Measurements from ENCODE around the gene TAS1R3.

The TAS1R3 gene

GRCh38 chr1:1322952-1323351 lies 8.1 kb upstream of the TAS1R3 start:
- DNase-seq (ENCODE audit: low spot score) (no peak), FAIRE-seq (no peak)

GRCh38 chr1:1324084-1324523 lies 7.0 kb upstream of the TAS1R3 start:
- no peak for FAIRE-seq

GRCh38 chr1:1324524-1325287 lies 6.4 kb upstream of the TAS1R3 start, which contains the start of the genes CPTP and INTS11:
Gene CPTP, plus strand, starts transcription at chr1:1324802. Its CDS starts 2,109 bp downstream, at chr1:1326911.
Gene INTS11, minus strand, starts transcription at chr1:1324660. Its CDS starts 52 bp downstream, at chr1:1324608.
- DNase-seq (ENCODE audit: low spot score), result peak; percentile 83
- FAIRE-seq, result no peak

More at GRCh38 chr1:1324084-1324523, 7.0 kb upstream of the TAS1R3 start:
- DNase-seq (ENCODE audit: low spot score), result no peak

GRCh38 chr1:1325288-1326074 lies 5.6 kb upstream of the TAS1R3 start:
- FAIRE-seq (no peak), DNase-seq (ENCODE audit: low spot score) (no peak)

- DNase-seq (ENCODE audit: low spot score), result no peak
- FAIRE-seq, result no peak
Observed at GRCh38 chr1:1326075-1326605, 4.9 kb upstream of the TAS1R3 start.

GRCh38 chr1:1327291-1327690 lies 3.8 kb upstream of the TAS1R3 start:
- DNase-seq (ENCODE audit: low spot score) (no peak), FAIRE-seq (no peak)

GRCh38 chr1:1328254-1328653 lies 2.8 kb upstream of the TAS1R3 start:
- DNase-seq (ENCODE audit: low spot score) (no peak), FAIRE-seq (no peak)

- DNase-seq (ENCODE audit: low spot score) (no peak), FAIRE-seq (no peak)
Observed at GRCh38 chr1:1329304-1330210, 1.5 kb upstream of the TAS1R3 start.

GRCh38 chr1:1330366-1331067 lies 563 bp upstream of the TAS1R3 start:
- no peak for DNase-seq (ENCODE audit: low spot score)
- FAIRE-seq, result no peak

- no peak for FAIRE-seq
- no peak for DNase-seq (ENCODE audit: low spot score)
Observed at GRCh38 chr1:1332031-1332755, 1.1 kb downstream of the TAS1R3 start.

- no peak for FAIRE-seq
- no peak for DNase-seq (ENCODE audit: low spot score)
Observed at GRCh38 chr1:1332774-1333480, 1.8 kb downstream of the TAS1R3 start.

GRCh38 chr1:1333551-1334241 lies 2.6 kb downstream of the TAS1R3 start:
- no peak for FAIRE-seq

GRCh38 chr1:1334835-1335234 lies 3.8 kb downstream of the TAS1R3 start:
- FAIRE-seq, result no peak
- no peak for DNase-seq (ENCODE audit: low spot score)

More at GRCh38 chr1:1333551-1334241, 2.6 kb downstream of the TAS1R3 start:
- DNase-seq (ENCODE audit: low spot score), result no peak

- no peak for DNase-seq (ENCODE audit: low spot score)
Observed at GRCh38 chr1:1335283-1335682, 4.2 kb downstream of the TAS1R3 start.

GRCh38 chr1:1335792-1336248 lies 4.7 kb downstream of the TAS1R3 start:
- DNase-seq (ENCODE audit: low spot score), result no peak
- FAIRE-seq, result no peak

More at GRCh38 chr1:1335283-1335682, 4.2 kb downstream of the TAS1R3 start:
- no peak for FAIRE-seq

GRCh38 chr1:1336446-1336845 lies 5.4 kb downstream of the TAS1R3 start:
- DNase-seq (ENCODE audit: low spot score), result no peak
- FAIRE-seq, result no peak

GRCh38 chr1:1336931-1337792 lies 6.1 kb downstream of the TAS1R3 start:
- FAIRE-seq, result no peak

More at GRCh38 chr1:1336931-1337792, 6.1 kb downstream of the TAS1R3 start:
- DNase-seq (ENCODE audit: low spot score), result no peak

Data from RCC 7860 (cell line).